ENCODE results near the gene OBP2A.

OBP2A gene

DNA sequence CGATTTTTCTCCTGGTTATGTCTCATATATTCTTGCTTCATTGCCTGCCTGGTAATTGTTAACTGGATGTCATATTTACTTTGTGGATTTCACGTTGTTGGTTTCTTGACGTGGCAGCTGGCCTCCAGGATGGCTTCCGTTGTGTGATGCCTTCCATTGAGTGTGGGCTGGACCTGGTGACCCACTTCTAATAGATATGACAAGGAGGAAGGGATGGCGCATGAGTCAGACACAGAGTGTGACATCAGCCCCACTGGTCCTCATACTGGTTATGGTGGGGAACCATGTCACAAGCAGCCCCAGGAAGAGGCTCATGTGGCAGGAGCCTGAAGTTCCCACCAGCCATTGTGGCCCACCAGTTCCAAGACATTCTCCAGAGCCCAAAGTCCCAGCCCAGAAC lies 9.3 kb downstream of the OBP2A start:
- Histone ChIP-seq H3K9me3 (ENCODE audit: insufficient read depth, low read length) (no peaks in the 10 kb centered on the region), H3K27ac (ENCODE audit: low read length) (no peak overlapping the region), H3K36me3 (replicated peaks; ENCODE audit: low read depth, low read length) (no peaks in the 10 kb centered on the region), H3K4me1 (ENCODE audit: low read length) (no peaks in the 10 kb centered on the region), H4K20me1 (ENCODE audit: insufficient read depth, low read length) (no peaks in the 10 kb centered on the region), H3K9ac (ENCODE audit: low read length) (no peak overlapping the region), H3K4me3 (ENCODE audit: low read length) (no peak overlapping the region), H3K79me2 (ENCODE audit: low read length) (no peaks in the 10 kb centered on the region), H3K27me3 (ENCODE audit: low read depth, low read length) (no peaks in the 10 kb centered on the region), H2AFZ (ENCODE audit: low read depth, low read length) (no peak overlapping the region), H3K4me2 (ENCODE audit: low read length) (no peak overlapping the region)
- TF ChIP-seq, protein P1, sequence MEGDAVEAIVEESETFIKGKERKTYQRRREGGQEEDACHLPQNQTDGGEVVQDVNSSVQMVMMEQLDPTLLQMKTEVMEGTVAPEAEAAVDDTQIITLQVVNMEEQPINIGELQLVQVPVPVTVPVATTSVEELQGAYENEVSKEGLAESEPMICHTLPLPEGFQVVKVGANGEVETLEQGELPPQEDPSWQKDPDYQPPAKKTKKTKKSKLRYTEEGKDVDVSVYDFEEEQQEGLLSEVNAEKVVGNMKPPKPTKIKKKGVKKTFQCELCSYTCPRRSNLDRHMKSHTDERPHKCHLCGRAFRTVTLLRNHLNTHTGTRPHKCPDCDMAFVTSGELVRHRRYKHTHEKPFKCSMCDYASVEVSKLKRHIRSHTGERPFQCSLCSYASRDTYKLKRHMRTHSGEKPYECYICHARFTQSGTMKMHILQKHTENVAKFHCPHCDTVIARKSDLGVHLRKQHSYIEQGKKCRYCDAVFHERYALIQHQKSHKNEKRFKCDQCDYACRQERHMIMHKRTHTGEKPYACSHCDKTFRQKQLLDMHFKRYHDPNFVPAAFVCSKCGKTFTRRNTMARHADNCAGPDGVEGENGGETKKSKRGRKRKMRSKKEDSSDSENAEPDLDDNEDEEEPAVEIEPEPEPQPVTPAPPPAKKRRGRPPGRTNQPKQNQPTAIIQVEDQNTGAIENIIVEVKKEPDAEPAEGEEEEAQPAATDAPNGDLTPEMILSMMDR (IDR thresholded peaks at IDR 0.05; ENCODE audit: low read depth, low read length), result no peak
- TF ChIP-seq EZH2phosphoT487 (IDR thresholded peaks at IDR 0.05; ENCODE audit: low read depth), result no peak

DNA sequence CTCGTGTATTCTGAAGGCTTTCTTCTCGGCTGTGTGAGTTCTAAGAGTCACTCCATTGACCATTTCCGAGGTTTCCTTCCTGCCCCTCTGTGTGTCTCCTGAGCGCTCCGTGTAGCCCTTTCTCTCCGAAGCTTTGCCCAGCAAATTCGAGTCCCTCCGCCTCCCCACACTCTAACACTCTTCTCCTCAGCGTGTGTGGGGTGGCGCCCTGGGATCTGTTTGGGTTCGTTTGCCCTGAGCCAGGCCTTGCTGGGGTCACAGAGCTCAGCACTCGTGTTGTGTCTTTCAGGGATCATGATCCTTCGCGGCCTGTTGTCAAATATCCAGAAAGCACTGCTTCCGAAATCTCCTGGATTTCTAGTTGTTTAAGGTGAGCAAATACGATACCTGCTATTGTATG lies 10.0 kb downstream of the OBP2A start:
- no peak for TF ChIP-seq EZH2phosphoT487 (IDR thresholded peaks at IDR 0.05; ENCODE audit: low read depth)
- TF ChIP-seq, protein P1 (IDR thresholded peaks at IDR 0.05; ENCODE audit: low read depth, low read length), result no peak

GRCh38 chr9:135559606-135560005 lies 13.7 kb downstream of the OBP2A start:
- Histone ChIP-seq H3K27me3 (ENCODE audit: low read depth, low read length) (no peaks in the 10 kb centered on the region), H3K27ac (ENCODE audit: low read length) (no peak overlapping the region), H3K9me3 (ENCODE audit: insufficient read depth, low read length) (no peaks in the 10 kb centered on the region), H4K20me1 (ENCODE audit: insufficient read depth, low read length) (no peaks in the 10 kb centered on the region), H3K36me3 (replicated peaks; ENCODE audit: low read depth, low read length) (no peaks in the 10 kb centered on the region), H3K9ac (ENCODE audit: low read length) (no peak overlapping the region), H3K79me2 (ENCODE audit: low read length) (no peaks in the 10 kb centered on the region), H3K4me1 (ENCODE audit: low read length) (no peaks in the 10 kb centered on the region), H3K4me3 (ENCODE audit: low read length) (no peak overlapping the region), H2AFZ (ENCODE audit: low read depth, low read length) (no peak overlapping the region), H3K4me2 (ENCODE audit: low read length) (no peak overlapping the region)
- TF ChIP-seq, protein P1 (IDR thresholded peaks at IDR 0.05; ENCODE audit: low read depth, low read length), result no peak
- no peak for TF ChIP-seq EZH2phosphoT487 (IDR thresholded peaks at IDR 0.05; ENCODE audit: low read depth)

More for the DNA sequence above, 10.0 kb downstream of the OBP2A start:
- H3K27ac ChIP-seq (ENCODE audit: low read length), result no peak overlapping the region
- no peaks in the 10 kb centered on the region for H3K36me3 ChIP-seq (replicated peaks; ENCODE audit: low read depth, low read length)
- no peak overlapping the region for H2AFZ ChIP-seq (ENCODE audit: low read depth, low read length)
- H3K4me2 ChIP-seq (ENCODE audit: low read length), result no peak overlapping the region
- no peaks in the 10 kb centered on the region for H3K9me3 ChIP-seq (ENCODE audit: insufficient read depth, low read length)
- no peaks in the 10 kb centered on the region for H4K20me1 ChIP-seq (ENCODE audit: insufficient read depth, low read length)
- no peaks in the 10 kb centered on the region for H3K79me2 ChIP-seq (ENCODE audit: low read length)
- no peak overlapping the region for H3K9ac ChIP-seq (ENCODE audit: low read length)
- H3K27me3 ChIP-seq (ENCODE audit: low read depth, low read length), result no peaks in the 10 kb centered on the region
- H3K4me1 ChIP-seq (ENCODE audit: low read length), result no peaks in the 10 kb centered on the region
- no peak overlapping the region for H3K4me3 ChIP-seq (ENCODE audit: low read length)

GRCh38 chr9:135561391-135562234 lies 15.7 kb downstream of the OBP2A start, which contains the start of gene PAEP:
Gene PAEP (plus strand): TSS chr9:135561756.
- H2AFZ ChIP-seq (ENCODE audit: low read depth, low read length), result no peak within 1 kb of the TSS
- H4K20me1 ChIP-seq (ENCODE audit: insufficient read depth, low read length), result no peaks in the 10 kb centered on the region
- H3K79me2 ChIP-seq (ENCODE audit: low read length), result no peaks in the 10 kb centered on the region
- no peaks in the 10 kb centered on the region for H3K27me3 ChIP-seq (ENCODE audit: low read depth, low read length)
- H3K4me3 ChIP-seq (ENCODE audit: low read length), result no peak within 1 kb of the TSS
- H3K9ac ChIP-seq (ENCODE audit: low read length), result no peak within 1 kb of the TSS
- no peak within 1 kb of the TSS for H3K4me2 ChIP-seq (ENCODE audit: low read length)
- H3K36me3 ChIP-seq (replicated peaks; ENCODE audit: low read depth, low read length), result no peaks in the 10 kb centered on the region
- TF ChIP-seq, protein P1 (IDR thresholded peaks at IDR 0.05; ENCODE audit: low read depth, low read length), result no peak
- no peak for TF ChIP-seq EZH2phosphoT487 (IDR thresholded peaks at IDR 0.05; ENCODE audit: low read depth)
- no peak within 1 kb of the TSS for H3K27ac ChIP-seq (ENCODE audit: low read length)
- no peaks in the 10 kb centered on the region for H3K9me3 ChIP-seq (ENCODE audit: insufficient read depth, low read length)
- H3K4me1 ChIP-seq (ENCODE audit: low read length), result no peaks in the 10 kb centered on the region

All from OCI-LY3 (cell line).